Measurements from ENCODE around the gene GCLC.
"Not testable (repeated sequence)": the region's sequence is repeated elsewhere in the genome, so short reads cannot be mapped to it uniquely, and the experiment has no call there.

The GCLC gene

GRCh38 chr6:53481323-53481722 lies 63.6 kb downstream of the GCLC start:
- TF ChIP-seq FOXM1 (IDR thresholded peaks at IDR 0.05; ENCODE audit: borderline replicate concordance) (no peak), SUZ12 (IDR thresholded peaks at IDR 0.05) (no peak), BHLHE40 (IDR thresholded peaks at IDR 0.05; ENCODE audit: borderline replicate concordance) (no peak), ARNT (IDR thresholded peaks at IDR 0.05) (no peak), SP1 (IDR thresholded peaks at IDR 0.05) (no peak), ELF4 (IDR thresholded peaks at IDR 0.05) (no peak), PKNOX1 (IDR thresholded peaks at IDR 0.05) (no peak), NFRKB (IDR thresholded peaks at IDR 0.05) (no peak), ZNF384 (IDR thresholded peaks at IDR 0.05) (no peak), HDGF (IDR thresholded peaks at IDR 0.05; ENCODE audit: borderline replicate concordance) (no peak), FOXA1 (IDR thresholded peaks at IDR 0.05) (no peak), FOXK2 (IDR thresholded peaks at IDR 0.05) (no peak)
- ChIA-PET CTCF (no interaction called here), POLR2A (no interaction called here)
- no peak for DNase-seq (ENCODE audit: extremely low spot score)

GRCh38 chr6:53480774-53481173 lies 64.1 kb downstream of the GCLC start:
- DNase-seq (ENCODE audit: extremely low spot score); POLR2A ChIA-PET; CTCF ChIA-PET: not testable (repeated sequence)

GRCh38 chr6:53479871-53480270 lies 65.0 kb downstream of the GCLC start:
- ChIA-PET CTCF (no interaction called here), POLR2A (no interaction called here)
- no peak for TF ChIP-seq BHLHE40 (IDR thresholded peaks at IDR 0.05; ENCODE audit: borderline replicate concordance)
- TF ChIP-seq FOXA1 (IDR thresholded peaks at IDR 0.05), result no peak
- no peak for TF ChIP-seq ZNF384 (IDR thresholded peaks at IDR 0.05)
- no peak for TF ChIP-seq ELF4 (IDR thresholded peaks at IDR 0.05)
- DNase-seq (ENCODE audit: extremely low spot score), result no peak

- CTCF ChIA-PET, result interaction anchor here (0.6 to 0.7 kb wide), 2 partner anchors 434 to 1308 kb away, joined by 3 to 4 read pairs; no protein-coding TSS in a partner anchor
- POLR2A ChIA-PET, result no interaction called here
- DNase-seq (ENCODE audit: extremely low spot score), result no peak
- TF ChIP-seq FOXA1 (IDR thresholded peaks at IDR 0.05), result no peak
- no peak for TF ChIP-seq NFRKB (IDR thresholded peaks at IDR 0.05)
- no peak for TF ChIP-seq SP1 (IDR thresholded peaks at IDR 0.05)
- no peak for TF ChIP-seq PKNOX1 (IDR thresholded peaks at IDR 0.05)
- TF ChIP-seq LEF1 (IDR thresholded peaks at IDR 0.05; ENCODE audit: borderline replicate concordance), result no peak
- TF ChIP-seq L3MBTL2 (conservative IDR thresholded peaks at IDR 0.05), result no peak
- no peak for TF ChIP-seq ELF4 (IDR thresholded peaks at IDR 0.05)
- no peak for TF ChIP-seq FOXK2 (IDR thresholded peaks at IDR 0.05)
- TF ChIP-seq ARNT (IDR thresholded peaks at IDR 0.05), result no peak
- no peak for TF ChIP-seq ZNF384 (IDR thresholded peaks at IDR 0.05)
- TF ChIP-seq BHLHE40 (IDR thresholded peaks at IDR 0.05; ENCODE audit: borderline replicate concordance), result no peak
- no peak for TF ChIP-seq SUZ12 (IDR thresholded peaks at IDR 0.05)
- no peak for TF ChIP-seq HDGF (IDR thresholded peaks at IDR 0.05; ENCODE audit: borderline replicate concordance)
- TF ChIP-seq CTBP1 (IDR thresholded peaks at IDR 0.05; ENCODE audit: borderline replicate concordance), result no peak
Observed at GRCh38 chr6:53476964-53477363, 67.9 kb downstream of the GCLC start.

- DNase-seq (ENCODE audit: extremely low spot score), result no peak
- ChIA-PET POLR2A (no interaction called here), CTCF (no interaction called here)
- no peak for TF ChIP-seq TARDBP (IDR thresholded peaks at IDR 0.05)
Observed at GRCh38 chr6:53474010-53474409, 70.9 kb downstream of the GCLC start.

- no peak for DNase-seq (ENCODE audit: extremely low spot score)
- ChIA-PET POLR2A (no interaction called here), CTCF (no interaction called here)
- TF ChIP-seq L3MBTL2 (conservative IDR thresholded peaks at IDR 0.05) (no peak), LEF1 (IDR thresholded peaks at IDR 0.05; ENCODE audit: borderline replicate concordance) (no peak), NFRKB (IDR thresholded peaks at IDR 0.05) (no peak), SP1 (IDR thresholded peaks at IDR 0.05) (no peak), TARDBP (IDR thresholded peaks at IDR 0.05) (no peak), FOXA1 (IDR thresholded peaks at IDR 0.05) (no peak), FOXM1 (IDR thresholded peaks at IDR 0.05; ENCODE audit: borderline replicate concordance) (no peak), ARNT (IDR thresholded peaks at IDR 0.05) (no peak), HDGF (IDR thresholded peaks at IDR 0.05; ENCODE audit: borderline replicate concordance) (no peak), FOXK2 (IDR thresholded peaks at IDR 0.05) (no peak), BHLHE40 (IDR thresholded peaks at IDR 0.05; ENCODE audit: borderline replicate concordance) (no peak)
Observed at GRCh38 chr6:53469163-53469562, 75.7 kb downstream of the GCLC start.

- DNase-seq (ENCODE audit: extremely low spot score), result no peak
Observed at GRCh38 chr6:53466257-53466656, 78.6 kb downstream of the GCLC start.

GRCh38 chr6:53465732-53466131 lies 79.2 kb downstream of the GCLC start:
- DNase-seq (ENCODE audit: extremely low spot score), result no peak
- ChIA-PET POLR2A (no interaction called here), CTCF (interaction anchor here (0.6 kb wide), 1 partner anchor 40 kb away, joined by 3 read pairs; no protein-coding TSS in a partner anchor)
- TF ChIP-seq TARDBP (IDR thresholded peaks at IDR 0.05), result no peak
- no peak for TF ChIP-seq PKNOX1 (IDR thresholded peaks at IDR 0.05)
- no peak for TF ChIP-seq SUZ12 (IDR thresholded peaks at IDR 0.05)
- TF ChIP-seq FOXK2 (IDR thresholded peaks at IDR 0.05), result no peak
- TF ChIP-seq HDGF (IDR thresholded peaks at IDR 0.05; ENCODE audit: borderline replicate concordance), result no peak
- TF ChIP-seq L3MBTL2 (conservative IDR thresholded peaks at IDR 0.05), result no peak
- no peak for TF ChIP-seq ZNF384 (IDR thresholded peaks at IDR 0.05)
- no peak for TF ChIP-seq FOXM1 (IDR thresholded peaks at IDR 0.05; ENCODE audit: borderline replicate concordance)
- no peak for TF ChIP-seq SP1 (IDR thresholded peaks at IDR 0.05)

More at GRCh38 chr6:53466257-53466656, 78.6 kb downstream of the GCLC start:
- POLR2A ChIA-PET, result no interaction called here
- TF ChIP-seq SUZ12 (IDR thresholded peaks at IDR 0.05) (no peak), FOXA1 (IDR thresholded peaks at IDR 0.05) (no peak), NFRKB (IDR thresholded peaks at IDR 0.05) (no peak), ELF4 (IDR thresholded peaks at IDR 0.05) (no peak)
- CTCF ChIA-PET, result interaction anchor here (0.6 kb wide), 1 partner anchor 40 kb away, joined by 3 read pairs; no protein-coding TSS in a partner anchor
